Anterior cingulate cortex (tissue), 58 donors: ENCODE data around the gene ATP6V1F.

Experiments used
- DNase-seq, 58 donors: peaks; one replicate each; lab custom pipeline; 2025; lab: John Stamatoyannopoulos, UW

The ATP6V1F gene

DNA sequence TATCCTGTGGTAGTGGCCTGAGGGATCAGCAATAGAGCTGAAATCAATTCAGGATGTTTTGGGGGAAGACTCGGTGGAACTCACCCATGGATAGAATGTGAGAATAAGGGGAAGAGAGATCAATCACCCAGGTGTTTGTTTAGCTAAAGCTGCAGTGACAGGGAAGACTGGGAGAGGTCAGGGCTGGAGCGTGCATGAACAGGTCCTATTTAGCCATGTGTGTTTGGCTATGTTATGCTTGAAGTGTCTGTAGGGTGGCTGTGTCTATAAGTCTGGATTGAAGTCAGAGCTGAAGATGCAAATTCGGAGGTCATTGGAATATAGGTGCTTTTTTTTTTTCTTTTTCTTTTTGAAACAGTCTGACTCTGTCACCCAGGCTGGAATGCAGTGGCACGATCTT, 4.6 kb downstream of the ATP6V1F start:
- no peak for DNase-seq

DNA sequence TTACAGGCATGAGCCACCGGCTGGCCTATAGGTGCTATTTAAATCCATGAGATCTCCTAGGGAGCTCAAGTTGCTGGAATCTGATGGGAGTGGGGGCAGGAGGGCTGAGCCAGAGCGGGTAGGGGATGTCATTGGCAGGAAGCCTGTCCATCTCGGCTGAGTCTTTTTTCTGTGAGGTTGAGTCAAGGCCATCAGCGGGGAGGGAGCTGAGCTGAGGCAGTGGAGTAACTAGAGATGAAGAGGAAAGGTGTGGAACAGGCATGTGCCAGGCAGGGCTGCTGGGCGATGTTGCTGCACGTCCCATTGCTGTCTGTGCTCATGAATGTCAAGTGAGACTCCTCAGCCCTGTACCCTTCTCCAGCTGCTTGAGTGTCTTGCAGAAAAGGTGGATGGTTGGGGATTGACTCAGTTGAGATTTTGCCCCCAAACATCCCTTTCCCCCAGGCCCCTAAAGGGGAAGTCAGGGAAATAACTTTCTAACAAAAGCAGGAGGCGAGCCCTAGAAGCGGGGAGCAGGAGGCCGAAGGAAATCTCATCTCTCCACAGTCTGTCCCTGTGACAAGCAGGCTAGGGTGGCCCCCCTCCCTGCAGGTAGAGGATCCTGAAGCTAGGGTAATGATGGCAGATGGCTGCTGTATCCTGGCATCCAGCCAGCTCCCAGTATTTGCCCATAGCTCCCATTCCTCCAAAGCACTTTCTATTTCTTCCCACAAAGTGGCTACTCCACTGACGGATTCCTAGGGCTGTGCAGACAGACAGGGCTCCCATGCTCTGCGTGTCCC, 5.4 kb downstream of the ATP6V1F start:
- DNase-seq: peak in 2 of 58 donors; percentile 7

DNA sequence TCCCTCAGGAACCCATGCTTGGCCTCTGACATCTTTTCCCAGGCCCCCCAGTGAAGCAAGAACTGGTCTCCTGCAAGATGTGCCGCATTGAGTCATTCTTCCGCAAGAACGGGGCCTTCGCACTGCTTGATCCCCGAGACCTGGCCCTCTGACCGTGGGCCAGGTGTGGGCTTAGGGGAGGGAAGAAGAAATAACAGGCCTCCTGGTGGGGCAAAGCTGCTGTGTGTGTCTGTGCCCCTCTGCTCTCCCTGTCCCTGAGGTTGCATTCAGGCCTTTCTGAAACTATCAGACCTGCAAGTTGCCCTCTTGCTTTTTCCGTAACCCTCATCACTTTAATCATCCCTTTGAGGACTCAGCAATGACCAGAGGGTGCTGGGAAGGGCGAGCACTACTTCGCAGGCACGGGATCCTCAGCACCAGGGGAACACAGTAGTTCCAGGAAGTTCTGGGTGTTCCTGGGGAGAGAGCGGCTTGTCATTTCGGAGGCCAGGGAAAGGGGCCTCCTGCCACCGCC, 6.0 kb downstream of the ATP6V1F start:
- no peak for DNase-seq

DNA sequence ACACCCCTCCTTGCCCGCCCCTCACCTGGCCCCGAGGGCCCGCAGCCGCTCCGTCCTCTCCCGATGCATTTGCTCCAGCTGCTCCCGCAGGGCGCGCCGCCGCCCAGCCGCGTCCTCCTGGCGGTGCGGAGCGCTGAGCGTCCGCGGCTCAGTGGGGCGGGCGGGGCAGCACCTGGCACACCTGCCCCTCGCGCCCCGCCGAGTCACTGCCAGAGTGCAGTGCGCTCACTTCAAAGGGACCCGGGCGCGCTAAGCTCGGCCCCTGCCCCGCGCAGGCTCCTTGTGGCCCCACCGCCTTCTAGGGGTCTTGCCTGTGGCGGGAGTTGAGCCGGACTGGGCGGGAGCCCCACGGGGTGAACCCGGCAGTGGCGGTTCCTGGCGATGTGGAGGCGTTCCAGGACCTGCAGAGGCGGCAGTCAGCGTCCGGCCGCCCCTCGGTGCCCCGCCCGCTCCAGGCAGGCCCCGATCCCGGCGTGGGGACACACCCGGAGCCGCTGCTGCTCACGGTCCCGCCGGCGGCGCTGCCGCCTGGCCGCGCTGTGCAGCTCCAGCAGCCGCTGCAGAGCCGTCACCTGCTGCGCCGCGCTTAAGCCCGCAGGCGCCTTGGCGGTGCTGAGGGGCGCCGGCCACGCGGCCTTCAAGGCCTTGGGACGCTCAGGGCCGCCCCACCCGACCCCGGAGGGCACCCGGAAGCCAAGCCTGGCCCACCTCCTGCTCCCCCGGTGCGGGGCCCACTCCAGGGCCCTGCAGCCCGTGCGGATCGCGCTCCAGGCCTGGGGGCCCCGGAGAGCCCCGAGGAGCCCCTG, 6.7 kb downstream of the ATP6V1F start:
- peak in 42 of 58 donors; percentile 5 to 68 (median 26) for DNase-seq

GRCh38 chr7:128869944-128870285, 7.3 kb downstream of the ATP6V1F start:
- no peak for DNase-seq

- no peak for DNase-seq
Measured at GRCh38 chr7:128871050-128871449, 8.4 kb downstream of the ATP6V1F start.

DNA sequence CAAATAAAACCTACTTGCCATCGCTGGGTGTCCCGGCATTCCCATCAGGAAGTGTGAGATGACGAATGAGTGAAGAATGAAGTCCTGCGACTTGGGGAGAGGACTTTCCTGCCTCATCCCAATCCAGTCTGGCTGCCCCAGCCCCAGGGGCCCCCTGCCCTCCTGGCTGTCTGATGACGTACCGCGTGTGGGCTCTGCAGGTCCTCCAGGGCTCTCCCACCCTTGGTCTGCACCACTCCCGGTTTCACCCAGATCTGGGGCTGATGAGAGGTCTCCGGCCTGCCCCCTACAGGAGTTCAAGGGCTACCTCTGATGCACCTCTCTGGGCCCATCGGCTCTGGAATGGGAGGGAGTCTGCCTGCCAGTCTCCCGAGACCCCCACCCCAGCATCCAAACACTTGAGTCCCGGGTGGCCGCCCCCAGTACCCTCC, 9.8 kb downstream of the ATP6V1F start:
- DNase-seq: no peak

GRCh38 chr7:128873234-128873633, 10.6 kb downstream of the ATP6V1F start:
- DNase-seq: peak in 4 of 58 donors; percentile 3 to 19 (median 11)

- DNase-seq: no peak
Measured at GRCh38 chr7:128874140-128875031, 11.7 kb downstream of the ATP6V1F start.

GRCh38 chr7:128875523-128875948, 12.9 kb downstream of the ATP6V1F start:
- no peak for DNase-seq

- DNase-seq: no peak
Measured at GRCh38 chr7:128876127-128876526, 13.5 kb downstream of the ATP6V1F start.

DNA sequence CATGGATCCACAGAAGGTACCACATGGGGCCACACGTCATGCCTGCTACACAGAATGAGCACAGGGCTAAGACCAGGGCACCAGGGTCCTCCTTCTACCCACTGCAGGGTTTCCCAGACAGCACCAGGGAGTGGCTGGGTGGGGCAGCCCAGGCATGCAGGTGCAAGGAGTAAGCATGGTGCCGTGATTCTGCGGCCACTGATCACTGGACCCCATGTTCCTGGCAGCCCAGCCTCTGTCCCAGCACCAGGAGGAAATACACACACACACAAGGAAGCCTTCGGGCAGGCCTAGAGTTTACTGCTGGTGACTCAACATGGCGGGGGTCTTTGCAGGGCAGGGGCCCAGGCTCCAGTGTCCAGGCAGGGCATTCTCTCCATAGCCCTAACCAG, 13.9 kb downstream of the ATP6V1F start:
- no peak for DNase-seq

- no peak for DNase-seq
Measured at GRCh38 chr7:128876978-128877755, 14.5 kb downstream of the ATP6V1F start.

DNA sequence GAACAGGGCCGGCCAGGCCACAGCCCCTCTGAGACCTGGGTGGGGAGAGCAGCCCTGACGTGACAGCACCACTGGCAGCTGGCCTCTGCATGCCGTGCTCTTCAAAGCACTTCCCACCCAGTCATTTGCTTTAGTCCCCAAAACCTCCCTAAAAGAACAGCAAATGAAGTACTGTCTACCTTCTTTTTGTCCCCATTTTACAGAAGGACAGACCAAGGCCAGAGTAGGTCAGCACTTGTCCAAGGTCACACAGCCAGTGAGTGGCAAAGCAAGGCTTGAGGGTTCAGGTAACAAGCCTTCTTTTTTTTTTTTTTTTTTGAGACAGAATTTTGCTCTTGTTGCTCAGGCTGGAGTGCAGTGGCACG, 15.1 kb downstream of the ATP6V1F start:
- no peak for DNase-seq

DNA sequence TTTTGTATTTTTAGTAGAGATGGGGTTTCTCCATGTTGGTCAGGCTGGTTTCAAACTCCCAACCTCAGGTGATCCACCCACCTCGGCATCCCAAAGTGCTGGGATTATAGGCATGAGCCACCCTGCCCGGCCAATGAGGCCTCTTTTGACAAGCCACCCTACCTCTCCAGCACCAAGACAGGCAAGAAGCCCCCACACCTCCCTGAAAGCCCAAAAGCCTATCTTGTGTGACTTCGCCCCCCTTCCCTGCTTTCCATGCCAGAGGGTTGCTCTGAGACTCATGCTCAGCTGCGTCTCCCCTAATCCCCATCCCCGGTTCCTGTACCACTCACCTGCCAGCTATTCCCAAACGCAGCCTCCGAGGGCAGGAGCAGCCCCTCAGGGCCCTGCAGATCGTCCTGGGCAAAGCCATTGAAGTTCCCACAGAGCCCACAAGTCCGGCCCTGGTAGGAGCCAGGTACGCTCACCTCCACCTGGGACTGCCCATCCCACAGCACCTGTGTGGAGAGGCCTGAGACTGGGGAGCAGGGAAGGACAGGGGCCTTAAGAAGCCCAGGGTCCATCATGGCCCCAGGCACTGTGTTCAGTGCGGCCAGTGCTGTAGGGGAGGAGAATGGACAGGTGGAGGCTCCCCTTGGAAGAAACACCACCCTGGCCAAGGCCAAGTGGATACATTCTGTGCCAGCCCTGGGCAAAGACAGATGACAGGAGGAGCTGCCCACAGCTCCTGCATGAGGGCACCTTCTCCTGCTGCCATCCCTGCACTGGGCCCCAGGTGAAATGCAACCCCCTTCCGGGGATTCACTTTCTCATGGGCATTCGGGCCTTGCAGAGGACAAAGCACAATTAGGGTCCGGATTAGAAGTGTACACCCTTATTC, 15.8 kb downstream of the ATP6V1F start:
- DNase-seq: no peak

DNA sequence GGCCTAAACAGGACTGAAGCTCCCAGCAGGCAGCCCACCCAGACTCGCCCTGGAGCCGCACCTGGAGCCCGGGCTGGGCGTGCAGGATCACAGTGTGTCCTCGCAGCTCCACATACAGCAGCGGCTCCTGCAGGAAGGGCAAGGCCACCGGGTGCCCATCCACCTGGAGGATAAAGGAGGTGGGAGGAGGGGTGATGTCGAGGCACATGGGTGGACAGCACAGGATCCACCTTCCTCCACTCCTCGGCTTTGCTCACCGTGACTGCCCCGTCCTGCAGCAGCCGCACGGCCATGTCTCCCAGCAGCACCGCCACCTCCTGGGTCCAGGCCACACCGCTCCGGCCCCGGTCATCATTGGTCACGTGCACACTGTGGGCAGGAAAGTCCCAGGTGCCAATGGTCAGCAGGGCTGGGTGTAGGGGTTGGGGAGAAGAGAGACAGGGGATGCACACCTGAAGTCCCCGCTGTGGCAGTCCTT, 16.8 kb downstream of the ATP6V1F start:
- no peak for DNase-seq

GRCh38 chr7:128879939-128880746, 17.5 kb downstream of the ATP6V1F start:
- peak in 53 of 58 donors; percentile 10 to 79 (median 55) for DNase-seq
